AG08396 (cell line): ENCODE data around the gene TCF19.
A peak's percentile ranks its signal among the peaks of the same experiment; 100 is the strongest.

Experiments used
- DNase-seq: peaks from one replicate; pipeline ENCODE4 v3.0.0; 2012; ENCODE audit warnings: low spot score, mixed read lengths

The TCF19 gene

DNA sequence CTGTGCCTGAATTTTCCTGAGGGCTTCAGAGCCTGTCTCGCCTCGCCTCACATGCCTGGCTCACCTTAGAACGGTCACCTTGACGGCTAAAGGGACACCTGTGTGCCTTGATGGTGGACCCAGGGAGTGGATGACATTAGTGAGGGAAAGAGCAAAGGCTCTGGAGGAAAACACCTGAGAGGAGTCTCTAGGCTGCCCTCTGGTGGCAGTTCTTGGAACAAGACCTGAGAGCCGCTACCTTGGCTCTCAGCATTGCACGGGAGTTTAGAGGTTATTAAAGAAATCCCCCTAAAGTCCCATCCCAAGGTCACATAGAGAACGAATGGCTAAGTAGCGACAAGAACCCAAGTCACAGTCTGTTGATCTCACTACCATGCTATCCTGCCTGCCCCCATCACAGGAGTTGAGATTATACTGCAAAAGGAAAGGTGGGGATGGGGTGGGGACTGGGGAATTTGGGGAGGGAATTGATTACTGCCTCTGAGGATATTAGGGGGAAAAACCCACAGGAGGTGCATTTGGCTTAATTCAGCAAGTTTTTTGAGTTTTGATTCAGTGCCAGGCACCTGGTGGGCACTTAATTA is 30.2 kb upstream of the TCF19 start:
- DNase-seq, result peak; percentile 59

GRCh38 chr6:31129130-31129529 is 29.3 kb upstream of the TCF19 start:
- no peak for DNase-seq

DNA sequence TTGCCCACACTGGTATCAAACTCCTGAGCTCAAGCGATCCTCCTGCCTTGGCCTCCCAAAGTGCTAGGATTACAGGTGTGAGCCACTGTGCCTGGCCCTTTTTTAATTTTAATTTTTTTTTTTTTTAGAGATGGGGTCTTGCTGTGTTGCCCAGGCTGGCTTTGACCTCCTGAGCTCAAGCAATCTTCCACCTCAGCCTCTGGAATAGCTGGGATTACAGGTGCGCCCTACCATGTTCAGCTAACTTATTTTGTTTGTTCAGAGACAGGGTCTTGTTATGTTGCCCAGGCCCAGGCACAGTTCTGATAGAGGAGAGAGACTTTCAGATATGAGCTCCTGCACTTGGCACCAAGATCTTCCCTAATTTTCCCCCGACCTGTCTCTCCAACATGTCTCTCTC is 27.6 kb upstream of the TCF19 start:
- DNase-seq, result no peak

- DNase-seq, result no peak
Observed at GRCh38 chr6:31131595-31131994, 26.8 kb upstream of the TCF19 start.

DNA sequence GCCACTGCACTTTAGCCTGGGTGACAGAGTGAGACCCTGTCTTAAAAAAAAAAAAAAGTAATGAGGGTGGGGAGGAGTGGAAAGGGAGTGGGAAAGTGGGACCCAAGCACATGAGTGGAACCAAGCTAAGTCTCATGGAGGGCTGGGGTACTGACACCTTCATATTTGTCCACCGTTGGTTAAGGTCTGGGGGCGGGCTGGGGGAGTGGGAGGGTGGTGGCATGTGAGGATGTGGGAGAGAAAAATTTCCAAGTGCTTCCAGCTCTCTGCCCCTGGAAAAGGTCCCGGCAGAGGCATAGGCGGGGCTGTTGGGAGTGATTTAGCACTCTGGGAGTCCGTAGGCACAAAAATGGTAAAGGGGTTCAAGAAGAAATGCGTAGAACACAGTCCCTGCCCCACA is 25.6 kb upstream of the TCF19 start:
- DNase-seq, result no peak

- no peak for DNase-seq
Observed at GRCh38 chr6:31135710-31136109, 22.7 kb upstream of the TCF19 start.

- DNase-seq, result no peak
Observed at GRCh38 chr6:31138982-31139381, 19.4 kb upstream of the TCF19 start, which contains the start of gene PSORS1C2. Gene PSORS1C2 (minus strand): TSS chr6:31139066. CDS start chr6:31139026, 40 bp downstream.

GRCh38 chr6:31139599-31139998 is 18.8 kb upstream of the TCF19 start:
- no peak for DNase-seq

- no peak for DNase-seq
Observed at GRCh38 chr6:31140643-31141042, 17.7 kb upstream of the TCF19 start.

DNA sequence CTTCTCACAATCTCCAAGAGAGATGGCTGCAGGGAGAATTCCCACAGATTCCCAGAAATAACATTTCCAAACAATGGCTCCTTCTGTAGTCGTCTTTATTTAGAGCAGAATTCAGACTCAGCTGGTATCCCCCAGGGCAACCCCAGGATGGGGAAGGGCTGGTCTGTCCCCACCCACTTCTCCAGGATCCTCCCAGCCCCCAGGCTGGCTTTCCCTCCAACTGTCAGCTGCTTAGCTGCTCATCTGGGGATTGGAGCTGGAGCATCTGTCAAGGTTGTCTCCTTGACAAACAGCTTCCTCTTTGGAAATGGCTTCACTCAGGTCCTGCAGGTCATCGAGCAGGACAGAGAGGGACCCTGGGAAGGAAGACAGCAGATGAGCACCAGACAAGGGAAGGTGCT is 16.0 kb upstream of the TCF19 start:
- DNase-seq, result no peak

DNA sequence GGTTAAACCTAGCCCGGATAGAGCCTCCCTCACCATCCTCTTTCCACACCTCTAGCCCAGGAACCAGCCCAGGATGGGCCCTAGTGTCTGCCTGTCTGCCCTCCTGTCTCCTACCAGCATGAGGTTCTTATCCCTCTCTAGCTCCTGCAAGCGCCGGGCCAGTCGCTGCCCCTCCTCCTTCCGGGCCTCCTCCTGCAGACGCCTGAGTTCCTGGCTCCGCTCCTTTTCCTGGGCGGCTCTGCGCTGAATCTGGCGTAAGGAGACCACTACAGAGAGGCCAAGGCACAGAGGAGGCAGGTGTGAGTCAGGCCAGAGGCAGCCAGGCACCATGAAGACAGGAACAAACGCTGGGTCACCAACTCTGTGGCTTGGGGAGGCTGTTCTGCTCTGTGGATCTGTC is 15.2 kb upstream of the TCF19 start:
- peak; percentile 76 for DNase-seq

GRCh38 chr6:31144296-31144969 is 14.0 kb upstream of the TCF19 start:
- no peak for DNase-seq

- no peak for DNase-seq
Observed at GRCh38 chr6:31144970-31145340, 13.4 kb upstream of the TCF19 start.

DNA sequence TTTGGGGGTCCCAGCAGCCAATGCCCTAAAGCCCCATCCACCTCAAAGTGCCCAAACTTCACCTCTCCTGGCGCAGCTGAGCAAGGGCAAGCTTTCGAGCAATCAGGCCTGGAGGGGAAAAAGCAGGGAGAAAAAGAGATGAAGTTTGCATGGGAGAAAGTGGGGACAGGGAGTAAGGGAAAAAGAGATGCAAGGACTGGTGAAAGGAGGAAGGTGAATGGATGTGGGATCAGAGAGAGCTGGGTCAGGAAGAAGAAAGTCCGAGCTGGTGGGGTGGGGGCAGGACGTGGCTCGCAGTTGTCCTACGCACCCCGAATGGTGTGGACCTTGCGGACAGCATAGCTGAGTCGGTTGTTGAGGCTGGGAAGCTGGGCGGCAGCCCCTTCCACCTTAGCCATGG is 13.0 kb upstream of the TCF19 start:
- DNase-seq, result no peak

GRCh38 chr6:31149827-31150447 is 8.5 kb upstream of the TCF19 start:
- no peak for DNase-seq

GRCh38 chr6:31152781-31153180 is 5.6 kb upstream of the TCF19 start:
- DNase-seq, result no peak

DNA sequence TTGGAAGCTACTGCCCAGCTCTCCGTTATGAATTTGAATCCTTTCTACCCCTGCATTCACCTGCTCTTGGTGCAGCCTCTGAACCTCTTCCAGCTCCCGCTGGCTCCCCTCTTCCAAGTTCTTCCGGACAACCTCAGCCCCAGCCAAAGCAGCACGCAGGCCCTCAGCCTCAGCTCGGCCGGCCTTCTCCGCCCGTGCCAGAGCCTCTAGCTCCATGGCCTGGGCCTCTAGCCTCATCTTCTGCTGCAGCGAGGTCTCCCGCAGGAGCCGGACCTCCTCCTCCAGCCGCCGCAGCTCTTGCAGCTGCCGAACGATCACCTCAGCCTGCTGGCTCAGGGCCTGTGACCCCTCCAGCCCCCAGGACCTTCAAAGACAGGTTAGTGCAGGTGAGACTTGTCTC is 4.0 kb upstream of the TCF19 start:
- no peak for DNase-seq

DNA sequence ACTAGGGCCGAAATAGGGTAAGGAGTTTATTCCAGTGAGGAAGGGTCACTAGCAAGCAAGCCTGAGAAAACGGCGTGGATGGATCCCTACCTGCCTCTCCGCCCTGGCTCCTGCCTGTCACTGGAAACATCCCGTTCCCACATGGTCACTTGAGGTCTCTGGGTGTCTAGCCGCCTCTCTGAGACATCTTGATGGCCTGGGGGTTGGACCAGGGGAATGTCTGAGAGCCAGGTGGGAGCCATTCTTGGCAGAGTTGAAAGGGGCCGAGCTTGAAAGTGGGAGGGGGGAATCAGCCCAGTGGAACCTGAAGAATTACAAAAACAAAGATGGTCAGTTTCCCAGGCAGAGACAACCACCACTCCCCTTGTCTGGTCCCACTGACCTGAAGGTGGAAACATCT is 1.7 kb upstream of the TCF19 start:
- no peak for DNase-seq

DNA sequence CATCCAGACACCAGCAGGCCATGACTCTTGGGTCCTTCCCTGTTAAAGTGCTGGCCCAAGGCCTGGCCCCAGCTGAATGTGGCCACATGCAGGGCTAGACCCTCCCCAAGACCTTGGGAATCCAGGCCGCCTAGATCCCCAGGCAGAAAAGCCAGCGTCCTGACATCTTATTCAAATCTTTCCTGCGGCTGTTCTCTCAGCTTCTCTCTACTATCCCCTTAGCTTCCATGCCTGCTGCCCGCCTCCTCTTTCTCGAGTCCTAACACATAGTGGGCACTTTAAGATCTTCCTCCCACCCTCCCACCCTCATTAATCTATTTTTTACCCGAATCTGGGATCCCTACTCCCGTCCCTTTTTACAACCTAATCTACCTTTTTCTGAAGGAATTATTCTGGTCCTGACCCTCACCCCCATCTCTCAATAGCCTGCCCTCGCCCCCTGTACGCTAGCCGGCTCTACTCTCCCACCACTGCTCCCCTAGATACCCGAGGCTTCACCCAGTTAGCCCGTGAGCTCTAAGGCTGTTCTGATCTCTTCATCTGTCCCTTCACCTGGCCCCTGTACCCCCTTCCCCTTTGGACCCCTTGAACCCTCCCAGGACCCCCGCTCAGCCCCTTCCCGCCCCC is 763 bp upstream of the TCF19 start, which contains the start of gene CCHCR1:
CCHCR1 (minus strand) TSS at position 290 of the 627 bp plus-strand sequence; CDS start at position 88, 202 bp downstream.
- DNase-seq, result no peak

GRCh38 chr6:31158863-31159855 is 770 bp downstream of the TCF19 start:
- no peak for DNase-seq

GRCh38 chr6:31161216-31162126 is 3.1 kb downstream of the TCF19 start:
- no peak for DNase-seq
